NCI-H2029 treated with DMSO at 0.1 percent for 48 hours (cell line): ENCODE data around the gene CHN2.

Source experiments
- DNase-seq: peaks from one replicate; lab custom pipeline; 2025; lab: John Stamatoyannopoulos, UW

The CHN2 gene

GRCh38 chr7:29364661-29365060, 170.1 kb downstream of the CHN2 start:
- DNase-seq, result no peak

GRCh38 chr7:29365423-29365822, 170.8 kb downstream of the CHN2 start:
- no peak for DNase-seq

- no peak for DNase-seq
These were observed 173.2 kb downstream of the CHN2 start for GRCh38 chr7:29367784-29368183.

DNA sequence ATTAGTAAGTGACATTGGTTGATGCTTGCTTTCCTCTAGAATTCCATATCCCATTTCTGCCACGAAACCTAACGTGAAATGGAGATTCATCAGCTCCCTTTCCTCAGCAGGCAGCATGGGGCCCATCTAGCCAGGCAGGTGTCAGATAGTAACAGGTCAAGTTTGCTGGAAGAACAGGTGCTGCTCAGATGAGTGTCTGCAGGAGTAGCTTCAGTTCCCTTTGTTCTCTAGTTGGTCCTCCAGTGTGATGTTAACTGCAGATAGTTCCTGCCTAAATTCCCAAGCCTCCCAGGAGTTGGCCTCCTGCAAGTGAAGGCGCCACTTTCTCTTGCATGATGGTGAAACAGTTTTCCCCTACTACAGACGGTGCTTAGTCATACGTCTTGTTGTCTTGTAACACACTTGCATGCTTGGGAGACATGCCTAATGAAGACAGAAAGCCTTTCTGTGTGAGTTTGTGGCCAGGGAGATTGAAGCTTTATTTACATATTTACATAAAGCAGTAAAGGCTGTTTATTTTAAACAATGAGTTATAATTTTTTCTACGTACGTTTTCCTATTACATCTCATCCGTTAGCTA, 175.4 kb downstream of the CHN2 start:
- no peak for DNase-seq

DNA sequence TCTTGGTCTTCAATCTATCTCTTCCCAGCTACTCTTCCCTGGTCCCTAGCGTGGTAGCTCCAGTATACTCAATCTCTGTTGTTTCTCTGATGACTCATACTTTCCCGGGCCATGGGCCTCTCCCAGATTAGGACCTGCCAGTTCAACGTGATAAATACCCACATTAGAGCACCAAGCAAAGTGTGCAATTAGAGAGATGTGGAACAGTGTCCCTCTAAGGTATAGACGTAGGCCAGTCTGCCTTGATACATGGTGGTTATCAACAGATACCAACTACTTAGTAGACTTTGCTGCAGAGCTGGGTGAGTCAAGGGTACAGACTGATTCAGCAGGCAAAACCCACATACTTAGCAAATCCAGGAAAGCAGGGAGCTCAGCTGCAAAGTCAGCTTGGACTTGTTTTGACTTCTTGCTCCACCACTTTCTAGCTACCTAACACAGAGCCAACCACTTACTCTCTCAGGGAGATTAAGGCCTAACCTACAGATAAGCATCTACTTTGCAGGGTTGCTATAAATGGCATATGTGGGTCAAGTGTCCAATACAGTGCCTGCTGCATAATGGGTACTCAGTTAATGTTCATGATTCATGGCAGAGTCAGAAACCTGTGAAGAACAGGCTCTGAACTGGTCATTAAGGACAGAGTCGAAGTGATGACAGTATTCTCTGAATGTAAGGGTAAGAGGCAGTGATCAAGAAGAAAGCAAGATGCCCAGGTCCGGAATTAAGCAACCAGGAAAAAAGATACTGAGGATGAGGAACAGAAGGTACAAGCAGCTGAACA, 176.1 kb downstream of the CHN2 start:
- DNase-seq, result no peak

GRCh38 chr7:29371472-29371871, 176.9 kb downstream of the CHN2 start:
- no peak for DNase-seq

DNA sequence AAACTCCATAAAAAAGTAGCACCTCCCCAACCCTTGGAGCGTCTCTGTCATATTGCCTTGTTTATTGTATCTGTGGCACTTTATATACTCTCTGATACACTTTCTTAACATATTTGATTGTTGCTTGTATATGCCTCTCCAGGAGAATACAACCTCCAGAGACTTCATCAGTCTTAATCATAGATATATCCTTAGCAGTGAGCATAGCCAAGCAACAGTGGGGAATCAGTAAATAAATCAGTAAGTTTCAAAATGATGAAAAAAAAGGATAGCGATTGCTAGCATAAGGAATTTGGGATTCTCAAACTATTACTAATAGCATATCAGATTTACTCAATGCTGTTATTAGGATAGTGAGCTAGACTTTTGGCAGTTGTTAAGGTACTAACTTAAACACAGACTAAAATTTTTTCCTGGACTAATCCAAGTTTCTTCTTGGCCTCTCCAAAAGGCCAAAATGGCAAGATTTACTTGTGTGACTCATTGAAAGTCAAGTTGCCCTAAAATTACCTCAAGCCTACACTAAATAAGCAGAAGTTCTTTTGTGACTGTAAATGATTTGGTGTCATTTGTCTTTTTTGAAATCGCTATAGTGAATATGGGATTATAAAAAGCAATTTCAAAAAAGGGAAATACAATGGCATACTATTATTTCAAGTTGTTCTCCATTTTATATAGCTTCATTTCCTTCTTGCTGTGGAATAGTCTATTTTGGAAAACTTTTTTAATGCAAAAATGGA, 177.9 kb downstream of the CHN2 start:
- DNase-seq, result no peak

DNA sequence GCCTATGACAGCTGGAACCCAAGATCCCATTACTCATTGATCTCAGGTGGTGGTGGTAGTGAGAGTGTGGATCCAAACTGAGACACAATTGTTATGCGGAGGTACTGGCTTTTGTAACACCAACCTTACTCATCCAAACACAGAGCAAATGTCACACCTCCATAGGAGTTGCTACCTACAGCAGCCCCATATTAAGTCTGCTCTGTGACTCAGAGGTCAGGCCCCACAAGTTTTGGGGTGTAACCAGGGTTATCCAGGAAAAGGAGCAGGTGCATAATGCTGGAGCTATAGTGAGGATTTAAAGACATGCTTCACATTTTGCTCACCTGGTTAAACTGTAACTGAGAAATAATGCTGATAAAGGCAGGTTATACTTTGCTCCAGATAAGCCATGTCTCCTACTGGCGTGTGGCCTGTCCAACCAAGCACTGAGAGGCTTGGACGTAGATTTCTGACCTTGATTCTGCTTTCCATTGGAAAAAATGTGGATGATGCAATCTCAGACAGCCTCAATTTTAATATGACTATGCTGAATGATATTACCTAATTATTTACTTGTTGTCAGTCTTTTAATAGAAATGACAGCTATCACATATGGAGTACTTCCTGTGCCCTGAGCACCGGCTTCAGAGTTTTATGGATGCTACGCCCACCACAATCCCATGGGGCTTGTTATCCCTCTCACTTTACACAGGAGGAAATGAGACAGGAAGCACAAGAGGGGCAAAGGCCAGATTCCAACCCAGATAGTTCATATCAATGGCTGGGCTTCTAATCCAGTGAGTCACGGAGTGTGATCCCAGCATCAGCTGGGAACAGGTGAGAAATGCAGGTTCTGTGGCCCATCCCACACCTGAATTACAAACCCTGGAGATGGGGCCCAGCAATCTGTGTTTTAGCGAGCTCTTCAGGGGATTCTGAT, 181.3 kb downstream of the CHN2 start:
- DNase-seq, result no peak

DNA sequence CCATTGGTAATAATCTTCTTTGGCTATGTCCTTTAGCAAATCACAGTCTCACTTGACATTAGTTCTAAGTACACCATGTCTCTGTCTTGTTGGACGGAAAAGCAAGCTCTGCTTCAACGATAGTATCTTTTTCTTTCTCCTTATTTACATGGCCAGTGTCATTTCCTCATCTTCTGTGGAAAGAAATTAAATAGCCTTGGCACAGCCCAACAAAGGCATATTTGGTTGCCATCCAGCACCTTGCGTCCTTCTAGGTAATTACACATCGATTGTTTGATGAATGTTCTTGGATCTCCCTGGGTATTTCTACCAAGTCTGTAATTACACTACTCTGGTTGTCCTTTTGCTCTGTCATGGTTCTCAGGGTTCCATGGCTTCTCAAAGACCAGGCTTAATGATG, 183.1 kb downstream of the CHN2 start:
- peak; percentile 28 for DNase-seq

DNA sequence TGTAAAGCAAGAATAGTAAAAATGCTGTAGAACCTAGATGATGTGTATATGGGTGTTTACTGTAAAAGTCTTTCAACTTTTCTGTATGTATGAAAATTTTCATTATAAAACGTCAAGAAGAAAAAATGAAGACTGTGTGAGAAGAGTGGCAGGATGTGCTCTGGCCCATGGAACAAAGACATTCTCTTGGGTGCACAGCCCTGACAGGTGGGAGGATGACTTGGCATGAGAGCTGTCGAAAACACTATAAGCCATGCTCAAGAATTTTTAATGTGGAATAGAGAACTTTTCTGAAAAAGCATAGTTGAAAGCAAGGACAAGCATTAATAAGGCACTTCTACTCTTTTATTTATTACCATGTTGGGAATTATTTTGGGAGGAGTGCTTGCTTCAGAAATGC, 185.0 kb downstream of the CHN2 start:
- no peak for DNase-seq

DNA sequence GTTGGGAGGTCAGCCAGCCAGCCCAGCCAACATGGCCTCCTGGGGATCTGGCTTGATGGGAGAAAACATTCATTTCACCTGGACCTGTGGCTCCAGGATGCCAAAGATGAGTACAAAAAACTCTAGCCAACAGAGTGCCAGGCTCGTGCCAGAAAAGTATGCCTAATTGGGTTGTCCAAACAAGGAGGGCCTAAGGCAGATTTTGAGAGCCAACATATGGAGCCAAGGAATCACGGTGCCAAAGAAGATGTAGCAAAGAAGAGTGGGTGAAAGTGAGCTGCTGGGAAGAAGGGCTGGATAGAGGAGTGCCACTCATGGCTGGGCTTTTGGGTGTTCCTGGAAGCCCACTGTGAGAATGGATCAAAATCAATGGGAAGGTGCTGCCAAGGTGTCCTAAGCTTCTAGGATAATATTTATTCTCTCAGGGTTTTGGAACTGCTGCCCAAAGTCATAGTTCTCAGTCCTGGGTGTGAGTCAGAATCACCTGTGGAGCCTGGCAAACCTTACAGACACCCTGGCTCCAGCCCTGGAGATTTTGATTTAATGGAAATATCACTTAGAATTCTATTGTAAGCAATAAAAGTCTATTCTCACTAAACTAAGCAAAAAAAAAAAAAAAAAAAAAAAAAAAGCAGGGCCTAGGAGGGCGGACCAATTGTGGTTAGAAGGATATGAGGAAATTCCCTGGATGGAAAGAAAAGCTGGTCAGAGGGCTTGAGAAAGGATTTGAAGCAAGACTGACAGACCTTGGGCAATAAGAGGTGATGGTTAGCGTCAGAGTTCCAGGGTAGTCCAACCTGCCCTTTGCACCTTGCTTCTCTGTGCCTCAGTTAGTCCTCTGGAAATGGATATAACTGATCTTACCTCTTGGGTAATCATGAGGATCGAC, 186.9 kb downstream of the CHN2 start:
- no peak for DNase-seq

DNA sequence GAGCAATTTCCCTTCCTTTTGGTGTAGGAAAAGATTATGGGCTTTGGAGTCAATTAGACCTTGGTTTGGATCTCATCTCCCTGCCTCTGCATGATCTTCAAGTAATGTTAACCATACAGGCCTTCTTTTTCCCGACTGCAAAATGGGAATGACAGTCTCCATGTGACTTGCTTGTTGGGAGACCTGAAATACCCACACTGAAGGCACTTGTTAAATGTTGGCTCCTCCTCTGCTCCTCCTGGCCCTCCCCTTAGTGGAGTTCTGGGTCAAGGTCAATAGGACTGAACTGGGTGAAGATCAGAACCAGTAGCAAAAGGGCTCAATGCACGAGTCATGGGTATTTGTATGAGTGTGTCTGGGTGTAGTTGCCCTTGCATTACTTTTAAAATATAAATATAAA, 189.7 kb downstream of the CHN2 start:
- DNase-seq, result no peak

DNA sequence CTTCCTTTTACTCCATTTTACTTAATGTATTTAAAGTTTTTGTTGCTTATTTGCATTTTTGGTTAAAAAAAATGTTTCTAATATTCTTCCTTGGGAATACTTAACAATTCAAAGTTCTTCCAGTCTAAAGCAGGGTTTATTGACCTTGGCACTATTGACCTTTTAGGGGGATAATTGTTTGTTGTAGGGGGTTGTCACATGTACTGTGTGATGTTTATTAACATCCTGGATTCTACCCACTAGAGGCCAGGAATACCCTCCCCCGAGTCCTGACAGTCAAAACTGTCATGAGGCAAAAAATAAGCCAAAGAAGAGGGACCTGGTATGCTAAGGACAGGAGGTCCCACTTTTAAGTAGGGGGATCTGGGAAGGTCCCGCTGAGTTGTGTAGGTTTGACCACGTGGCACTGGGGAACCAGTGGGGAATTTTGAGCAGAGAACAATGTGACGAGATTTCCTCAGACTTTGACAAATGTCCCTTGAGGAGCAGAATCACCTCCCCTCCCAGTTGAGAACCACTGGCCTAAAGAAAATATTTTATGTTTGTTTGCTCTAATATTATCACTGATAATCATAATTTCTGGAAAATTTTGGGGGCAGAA, 190.7 kb downstream of the CHN2 start:
- DNase-seq, result no peak

GRCh38 chr7:29386196-29386765, 191.7 kb downstream of the CHN2 start:
- DNase-seq, result no peak

DNA sequence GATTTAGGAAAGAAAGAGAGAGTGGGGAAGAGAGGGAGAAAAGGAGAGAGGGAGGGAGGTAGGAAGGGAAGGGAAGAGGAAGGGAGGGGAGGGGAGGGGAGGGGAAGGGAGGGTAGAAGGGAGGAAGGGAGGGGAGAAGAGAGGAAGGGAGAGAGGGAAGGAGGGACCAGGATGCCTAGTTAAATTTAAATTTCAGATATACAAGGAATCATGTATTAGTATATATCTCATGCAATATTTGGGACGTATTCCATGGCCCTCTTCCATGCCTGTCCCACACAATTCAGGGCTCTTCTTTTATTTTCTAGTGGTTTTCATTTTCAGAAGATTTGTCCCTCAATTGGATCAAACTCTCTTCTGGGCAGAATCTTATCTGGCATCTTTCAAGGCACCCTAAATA, 196.7 kb downstream of the CHN2 start:
- no peak for DNase-seq

DNA sequence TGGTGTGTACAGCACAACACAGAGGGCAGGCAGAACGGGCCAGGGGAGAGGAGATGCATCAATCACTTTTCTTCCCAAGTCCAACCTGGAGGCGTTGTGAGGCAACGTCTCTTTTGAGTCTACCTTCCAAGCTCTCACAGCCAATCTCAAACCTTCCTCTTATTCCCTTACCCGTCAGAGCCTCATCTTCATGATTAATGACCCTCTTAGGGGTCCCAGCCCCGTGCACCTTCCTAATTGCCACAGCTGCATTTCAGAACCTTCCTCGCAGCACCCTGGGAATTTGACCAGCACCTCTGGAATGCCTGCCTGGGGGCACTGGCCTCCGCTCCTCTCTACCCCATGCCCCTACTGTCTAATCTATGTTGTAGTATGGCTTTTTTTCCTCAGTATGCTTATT, 199.7 kb downstream of the CHN2 start:
- DNase-seq, result no peak

DNA sequence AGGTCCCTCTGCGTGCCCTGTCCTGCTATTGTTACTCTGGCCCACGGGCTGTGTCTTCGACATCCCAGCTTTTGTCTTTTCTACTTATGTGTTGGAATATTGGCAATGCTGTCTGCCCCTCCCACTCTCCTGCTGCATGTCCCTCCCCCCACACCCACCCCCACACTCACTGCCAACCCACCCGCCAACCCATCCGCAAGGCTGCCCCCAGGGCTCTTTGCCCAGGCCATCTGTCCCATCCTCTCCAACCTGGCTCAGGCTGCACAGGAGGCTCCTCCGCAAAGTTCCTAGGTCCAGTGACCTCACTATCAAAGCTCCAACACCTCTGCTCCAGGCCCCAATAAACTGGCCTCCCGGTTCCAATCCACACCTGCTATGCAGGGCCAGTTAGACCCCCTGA, 202.0 kb downstream of the CHN2 start:
- no peak for DNase-seq

DNA sequence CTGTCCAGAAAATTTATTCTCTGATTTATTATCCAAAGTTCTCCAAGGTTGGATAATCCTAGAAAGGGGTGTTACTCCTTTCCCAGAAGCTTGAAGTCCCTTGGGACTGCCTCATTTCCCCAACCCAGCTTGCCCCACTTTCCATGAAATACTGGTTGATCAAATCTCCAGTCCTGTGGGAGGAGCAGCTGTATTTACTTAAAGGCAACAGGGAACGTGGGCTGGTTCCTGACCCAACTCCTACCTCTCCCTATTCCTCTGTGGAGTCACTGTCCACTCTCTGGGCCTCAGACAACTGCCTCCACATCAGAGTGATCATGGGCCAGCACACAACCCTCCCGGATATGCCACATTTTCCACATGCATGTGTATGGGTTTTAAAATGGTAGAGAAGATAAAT, 202.8 kb downstream of the CHN2 start:
- DNase-seq, result no peak

GRCh38 chr7:29398011-29398410, 203.4 kb downstream of the CHN2 start:
- DNase-seq, result no peak

DNA sequence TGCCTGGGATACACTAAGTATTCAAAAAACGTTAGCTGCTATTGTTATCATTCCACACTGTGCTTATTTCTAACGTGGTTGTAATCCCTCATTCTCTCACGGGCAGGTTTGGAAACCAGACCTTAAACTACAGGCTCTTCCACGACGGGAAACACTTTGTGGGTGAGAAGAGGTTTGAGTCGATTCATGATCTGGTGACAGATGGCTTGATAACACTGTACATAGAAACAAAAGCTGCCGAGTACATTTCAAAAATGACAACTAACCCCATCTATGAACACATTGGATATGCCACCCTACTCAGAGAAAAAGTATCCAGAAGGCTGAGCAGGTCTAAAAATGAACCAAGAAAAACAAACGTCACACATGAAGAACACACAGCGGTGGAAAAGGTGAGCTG, 205.9 kb downstream of the CHN2 start:
- no peak for DNase-seq
